ENCODE measurements around the gene GTF2H2.
"Not testable (repeated sequence)": the region's sequence is repeated elsewhere in the genome, so short reads cannot be mapped to it uniquely, and the experiment has no call there.

Gene GTF2H2

GRCh38 chr5:71044128-71044527 is 23.3 kb downstream of the GTF2H2 start:
- H3K4me2 ChIP-seq (ENCODE audit: low read depth, low read length, poor library complexity, severe bottlenecking); H4K20me1 ChIP-seq (ENCODE audit: insufficient read depth, low read length, poor library complexity, severe bottlenecking); H3K4me3 ChIP-seq (ENCODE audit: low read length, poor library complexity, severe bottlenecking); H3K9ac ChIP-seq (ENCODE audit: low read depth, low read length, poor library complexity, severe bottlenecking); H3F3A ChIP-seq (ENCODE audit: low read depth); H3K9me2 ChIP-seq (replicated peaks; ENCODE audit: low read depth, low read length); H3K79me2 ChIP-seq (ENCODE audit: insufficient read depth, low read length); H2AFZ ChIP-seq (ENCODE audit: low read length); H3K27me3 ChIP-seq (ENCODE audit: insufficient read depth, low read length, poor library complexity, severe bottlenecking); H3K9me3 ChIP-seq (ENCODE audit: insufficient read depth, low read depth, low read length); H3K4me1 ChIP-seq (ENCODE audit: insufficient read depth, low read length, poor library complexity, severe bottlenecking); H3K36me3 ChIP-seq (ENCODE audit: insufficient read depth, low read length): not testable (repeated sequence)

DNA sequence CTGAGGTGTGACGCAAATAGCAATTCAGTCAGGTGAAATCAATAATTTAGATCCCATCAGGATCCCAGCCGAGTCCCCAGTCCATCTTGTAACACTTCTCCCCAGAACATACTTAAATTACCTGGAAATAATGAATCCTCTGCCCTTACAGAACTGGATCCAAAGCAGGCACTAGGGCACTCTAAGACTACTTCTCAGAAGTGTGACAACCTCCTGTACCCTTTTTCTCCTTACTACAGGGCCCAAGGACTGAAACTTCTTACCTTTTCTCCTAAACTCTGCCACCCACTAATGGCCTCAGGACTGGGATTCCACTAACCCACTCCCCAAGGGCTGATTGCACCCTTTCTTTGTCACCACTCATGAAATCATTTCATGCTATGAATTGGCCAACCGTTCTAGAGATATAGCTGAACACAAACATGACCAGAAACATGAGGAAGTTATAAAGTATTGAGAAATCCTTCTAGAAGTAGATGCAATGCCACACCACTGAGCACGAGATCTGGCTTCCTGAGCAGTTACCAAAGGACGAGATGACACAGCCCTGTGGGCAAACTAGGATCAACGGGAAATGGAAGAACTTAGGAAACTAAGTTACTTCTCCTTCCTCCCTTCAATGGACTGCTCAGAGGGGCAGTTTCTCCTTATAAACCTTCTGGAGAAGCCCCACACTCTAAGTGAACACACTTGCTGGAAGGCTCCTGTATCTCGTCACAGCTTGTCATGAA is 36.3 kb downstream of the GTF2H2 start:
- not testable (repeated sequence) for H2AFZ ChIP-seq (ENCODE audit: low read length); H3K9ac ChIP-seq (ENCODE audit: low read depth, low read length, poor library complexity, severe bottlenecking); H3K4me2 ChIP-seq (ENCODE audit: low read depth, low read length, poor library complexity, severe bottlenecking); H3K9me2 ChIP-seq (replicated peaks; ENCODE audit: low read depth, low read length); H3K36me3 ChIP-seq (ENCODE audit: insufficient read depth, low read length); H3F3A ChIP-seq (ENCODE audit: low read depth); H3K9me3 ChIP-seq (ENCODE audit: insufficient read depth, low read depth, low read length); H3K79me2 ChIP-seq (ENCODE audit: insufficient read depth, low read length); H3K27me3 ChIP-seq (ENCODE audit: insufficient read depth, low read length, poor library complexity, severe bottlenecking); H3K4me3 ChIP-seq (ENCODE audit: low read length, poor library complexity, severe bottlenecking); H3K4me1 ChIP-seq (ENCODE audit: insufficient read depth, low read length, poor library complexity, severe bottlenecking); H4K20me1 ChIP-seq (ENCODE audit: insufficient read depth, low read length, poor library complexity, severe bottlenecking)

DNA sequence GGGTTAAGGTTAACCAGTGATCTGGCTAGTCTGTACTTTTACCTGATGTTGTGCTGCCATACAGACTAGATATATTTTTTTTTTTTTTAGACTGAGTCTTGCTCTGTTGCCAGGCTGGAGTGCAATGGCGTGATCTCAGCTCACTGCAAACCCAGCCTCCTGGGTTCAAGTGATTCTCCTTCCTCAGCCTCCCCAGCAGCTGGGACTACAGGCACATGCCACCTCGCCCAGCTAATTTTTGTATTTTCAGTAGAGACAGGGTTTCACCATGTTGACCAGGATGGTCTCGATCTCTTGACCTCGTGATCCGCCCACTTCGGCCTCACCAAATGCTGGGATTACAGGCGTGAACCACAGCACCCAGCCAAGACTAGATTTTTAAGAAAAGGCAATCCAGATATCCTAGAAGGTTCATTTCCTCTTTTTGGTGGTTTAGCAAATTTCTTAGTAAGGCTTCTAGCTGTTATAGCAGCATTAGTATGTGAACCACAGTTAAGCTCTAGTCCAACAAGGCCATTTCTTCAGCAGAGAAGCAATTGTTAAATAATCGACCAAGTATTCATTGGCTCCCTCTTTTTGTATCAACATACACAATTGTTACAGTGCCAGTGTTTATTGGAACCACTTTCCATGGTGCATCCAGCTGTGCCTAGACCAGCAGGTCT is 42.1 kb downstream of the GTF2H2 start, which contains the start of gene NAIP:
NAIP (minus strand) TSS at position 51 of the 665 bp plus-strand sequence. CDS start 12,424 bp downstream, outside the sequence.
- not testable (repeated sequence) for H3K27me3 ChIP-seq (ENCODE audit: insufficient read depth, low read length, poor library complexity, severe bottlenecking); H3K4me1 ChIP-seq (ENCODE audit: insufficient read depth, low read length, poor library complexity, severe bottlenecking); H3F3A ChIP-seq (ENCODE audit: low read depth); H4K20me1 ChIP-seq (ENCODE audit: insufficient read depth, low read length, poor library complexity, severe bottlenecking); H3K36me3 ChIP-seq (ENCODE audit: insufficient read depth, low read length); H3K79me2 ChIP-seq (ENCODE audit: insufficient read depth, low read length); H3K4me3 ChIP-seq (ENCODE audit: low read length, poor library complexity, severe bottlenecking); H3K9me3 ChIP-seq (ENCODE audit: insufficient read depth, low read depth, low read length); H3K4me2 ChIP-seq (ENCODE audit: low read depth, low read length, poor library complexity, severe bottlenecking); H2AFZ ChIP-seq (ENCODE audit: low read length); H3K9ac ChIP-seq (ENCODE audit: low read depth, low read length, poor library complexity, severe bottlenecking); H3K9me2 ChIP-seq (replicated peaks; ENCODE audit: low read depth, low read length)

DNA sequence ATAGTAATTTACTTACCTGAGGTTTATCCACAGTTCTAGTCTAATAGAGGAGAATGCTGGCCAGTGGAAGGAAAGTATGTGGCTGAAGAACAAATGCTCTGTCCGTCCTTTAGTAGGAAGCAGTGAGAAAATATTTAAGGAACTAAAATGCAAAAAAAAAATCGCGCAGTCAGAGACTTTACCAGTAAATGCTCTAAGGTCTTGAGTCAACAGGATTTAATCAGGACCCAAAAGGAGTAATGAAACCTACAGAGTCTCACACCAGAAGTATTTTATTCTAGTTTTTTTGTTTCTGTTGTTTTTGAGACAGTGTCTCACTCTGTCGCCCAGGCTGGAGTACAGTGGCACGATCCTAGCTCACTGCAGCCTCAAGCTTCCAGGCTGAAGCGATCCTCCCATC is 46.8 kb downstream of the GTF2H2 start:
- not testable (repeated sequence) for H3K9ac ChIP-seq (ENCODE audit: low read depth, low read length, poor library complexity, severe bottlenecking); H3F3A ChIP-seq (ENCODE audit: low read depth); H3K9me3 ChIP-seq (ENCODE audit: insufficient read depth, low read depth, low read length); H3K79me2 ChIP-seq (ENCODE audit: insufficient read depth, low read length); H3K4me2 ChIP-seq (ENCODE audit: low read depth, low read length, poor library complexity, severe bottlenecking); H3K27me3 ChIP-seq (ENCODE audit: insufficient read depth, low read length, poor library complexity, severe bottlenecking); H3K4me1 ChIP-seq (ENCODE audit: insufficient read depth, low read length, poor library complexity, severe bottlenecking); H3K9me2 ChIP-seq (replicated peaks; ENCODE audit: low read depth, low read length); H3K4me3 ChIP-seq (ENCODE audit: low read length, poor library complexity, severe bottlenecking); H2AFZ ChIP-seq (ENCODE audit: low read length); H4K20me1 ChIP-seq (ENCODE audit: insufficient read depth, low read length, poor library complexity, severe bottlenecking); H3K36me3 ChIP-seq (ENCODE audit: insufficient read depth, low read length)

DNA sequence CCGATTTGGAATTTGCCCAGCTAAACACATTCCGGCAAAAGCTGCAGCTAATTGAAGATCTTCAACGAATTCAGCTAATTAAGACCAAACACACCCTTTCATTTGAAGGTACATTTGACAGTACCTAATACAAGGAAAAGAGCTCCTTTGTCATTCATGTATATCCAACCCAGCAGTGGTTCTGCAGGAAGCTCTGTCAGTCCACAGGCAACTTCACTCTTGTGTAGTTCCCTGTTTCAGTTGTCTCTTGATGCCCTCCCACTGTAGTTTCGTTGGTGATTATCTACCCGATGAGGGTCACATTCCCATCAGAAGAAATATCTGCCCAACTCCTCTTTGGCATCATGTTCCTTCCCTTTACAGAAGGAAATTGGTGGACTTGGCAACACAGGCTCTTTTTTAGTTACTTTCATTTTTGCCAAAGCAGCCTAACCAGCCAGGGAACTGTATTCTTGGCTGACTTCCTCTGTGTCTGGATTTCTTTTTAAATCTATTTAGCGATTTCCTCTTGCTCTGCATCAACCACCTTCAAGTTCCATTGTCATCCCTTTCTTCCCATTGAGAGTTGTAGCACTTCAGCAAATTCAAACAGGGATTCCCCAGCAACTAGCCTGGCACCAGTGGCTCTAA is 49.0 kb downstream of the GTF2H2 start:
- H3K36me3 ChIP-seq (ENCODE audit: insufficient read depth, low read length); H3K9me3 ChIP-seq (ENCODE audit: insufficient read depth, low read depth, low read length); H3K79me2 ChIP-seq (ENCODE audit: insufficient read depth, low read length); H3K4me1 ChIP-seq (ENCODE audit: insufficient read depth, low read length, poor library complexity, severe bottlenecking); H2AFZ ChIP-seq (ENCODE audit: low read length); H3K4me3 ChIP-seq (ENCODE audit: low read length, poor library complexity, severe bottlenecking); H4K20me1 ChIP-seq (ENCODE audit: insufficient read depth, low read length, poor library complexity, severe bottlenecking); H3K4me2 ChIP-seq (ENCODE audit: low read depth, low read length, poor library complexity, severe bottlenecking); H3K9ac ChIP-seq (ENCODE audit: low read depth, low read length, poor library complexity, severe bottlenecking); H3K9me2 ChIP-seq (replicated peaks; ENCODE audit: low read depth, low read length); H3F3A ChIP-seq (ENCODE audit: low read depth); H3K27me3 ChIP-seq (ENCODE audit: insufficient read depth, low read length, poor library complexity, severe bottlenecking): not testable (repeated sequence)
